Small intestine (tissue), 7 donors: ENCODE data around the gene ZNF543. TPM values are rescaled to one million over a fixed set of nuclear protein-coding genes. Genes with fewer than 3 reads are reported as not detected.

ENCODE experiments used
- DNase-seq, 2 donors: peaks; one replicate each; pipeline versions ENCODE4 v3.0.0 to v3.0.0-alpha.2; 2013
- FAIRE-seq: peaks from 2 replicates; lab custom pipeline; 2012; peaks lifted over from hg19 to GRCh38; lab: Jason Lieb, UNC
- H3K27ac ChIP-seq, 3 donors: one replicate each; pipeline ENCODE4 v1.5.1; 2013; ENCODE audit warnings: low read length in 2 of 3, mild to moderate bottlenecking in 2 of 3, control low read depth in 1 of 3, inconsistent platforms in 1 of 3, low read depth in 1 of 3, moderate library complexity in 1 of 3
- H3K27me3 ChIP-seq, 3 donors: one replicate each; pipeline ENCODE4 v1.6.1; 2013; ENCODE audit warnings: low read length in 3 of 3, inconsistent platforms in 1 of 3; ENCODE audit not compliant: control insufficient read depth in 3 of 3, insufficient read depth in 3 of 3
- H3K36me3 ChIP-seq, 3 donors: one replicate each; pipeline ENCODE4 v1.6.1; 2013; ENCODE audit warnings: low read length in 3 of 3, inconsistent platforms in 1 of 3, low read depth in 1 of 3, mild to moderate bottlenecking in 1 of 3, moderate library complexity in 1 of 3; ENCODE audit not compliant: control insufficient read depth in 3 of 3, insufficient read depth in 2 of 3
- H3K4me1 ChIP-seq, 3 donors: one replicate each; pipeline ENCODE4 v1.6.1; 2013; ENCODE audit warnings: low read length in 2 of 3, inconsistent platforms in 1 of 3, low read depth in 1 of 3, mild to moderate bottlenecking in 1 of 3, moderate library complexity in 1 of 3; ENCODE audit not compliant: control insufficient read depth in 3 of 3, insufficient read depth in 2 of 3
- H3K4me3 ChIP-seq, 3 donors: one replicate each; pipeline ENCODE4 v1.5.1; 2013; ENCODE audit warnings: low read length in 3 of 3, control low read depth in 1 of 3, inconsistent platforms in 1 of 3, low read depth in 1 of 3, mild to moderate bottlenecking in 1 of 3, moderate library complexity in 1 of 3
- H3K9me3 ChIP-seq, 2 donors: one replicate each; pipeline ENCODE4 v1.6.1; 2013; ENCODE audit warnings: low read depth in 1 of 2, low read length in 1 of 2; ENCODE audit not compliant: control insufficient read depth in 2 of 2, insufficient read depth in 1 of 2
- WGBS, 3 donors: extraction: QIAGEN DNeasy Blood & Tissue Kit; methylation state at CpG; one replicate each; pipeline ENCODE4 v1.1.7; 2013; 5-methylcytosine and 5-hydroxymethylcytosine counted together
- polyA plus RNA-seq, 4 donors: library from polyadenylated mRNA; stranded (reverse) in 3 of 4; unstranded in 1 of 4; fragments of 200-250 nt in 3 of 4; fragments of 120-200 nt in 1 of 4; gene quantifications; one replicate each; pipeline versions ENCODE4 v1.2.1 to v1.2.3, GENCODE V29; 2013
- donor health status: healthy with polysubstance abuse.
- donor health status: control.
- donor health status: control.
- donor health status: Bipolar disorder and iron deficiency.
- donor health status: healthy.

Gene ZNF543
- polyA plus RNA-seq, 4 donors: 0.45 to 7.1 (median 0.91) TPM

DNA sequence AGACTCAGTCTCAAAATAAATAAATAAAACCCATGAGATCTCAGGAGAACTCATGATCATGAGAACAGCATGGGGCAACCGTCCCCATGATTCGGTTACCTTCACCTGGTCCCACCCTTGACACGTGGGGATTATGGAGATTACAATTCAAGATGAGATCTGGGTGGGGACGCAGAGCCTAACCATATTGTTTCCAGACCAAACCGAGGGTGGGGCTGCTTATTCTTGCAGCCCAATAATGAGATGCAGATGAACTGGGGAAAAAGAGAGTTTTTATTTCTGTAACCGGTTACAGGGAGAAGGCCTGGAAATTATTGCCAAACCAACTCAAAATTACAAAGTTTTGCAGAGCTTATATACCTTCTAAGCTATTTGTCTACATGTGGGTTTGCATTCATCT, 55.9 kb downstream of the ZNF543 start:
- 95 to 97% (median 96%) methylated on average over 6 of the region's 6 CpGs for WGBS, 3 donors
- no peaks in the 10 kb centered on the region for H3K4me1 ChIP-seq
- FAIRE-seq (no peak), DNase-seq (no peak)
- peaks cover 2 to 42% of the 10 kb centered on the region in 2 donors for H3K9me3 ChIP-seq
- H3K27me3 ChIP-seq: no peaks in the 10 kb centered on the region
- H3K4me3 ChIP-seq: no peak overlapping the region
- H3K27ac ChIP-seq: no peak overlapping the region
- peaks cover 4 to 28% (median 5%) of the 10 kb centered on the region in 3 donors for H3K36me3 ChIP-seq

- Histone ChIP-seq H3K27me3 (no peaks in the 10 kb centered on the region), H3K36me3 (peaks cover 4 to 23% (median 5%) of the 10 kb centered on the region in 3 donors), H3K4me3 (no peak overlapping the region), H3K9me3 (peaks cover 2 to 42% of the 10 kb centered on the region in 2 donors), H3K27ac (no peak overlapping the region), H3K4me1 (no peaks in the 10 kb centered on the region)
- DNase-seq (no peak), FAIRE-seq (no peak)
- 94 to 96% (median 95%) methylated on average over 3 of the region's 3 CpGs for WGBS, 3 donors
These were observed 57.4 kb downstream of the ZNF543 start for GRCh38 chr19:57377498-57378146.

Other genes with a start within 250 kb of the ZNF543 start
- gene USP29, start 200.5 kb upstream of the ZNF543 start, polyA plus RNA-seq: not detected
- gene ZIM3, start 175.3 kb upstream of the ZNF543 start, polyA plus RNA-seq: not detected
- gene DUXA, start 153.0 kb upstream of the ZNF543 start, polyA plus RNA-seq: not detected
- 10 to 100 TPM in 1 of 4 donors, 1 to 10 TPM in 3; 1.3 to 15.7 (median 4.1) TPM for gene ZNF264, start 129.0 kb upstream of the ZNF543 start, polyA plus RNA-seq
- 1 to 10 TPM in 2 of 4 donors, under 1 TPM in 2; 0.43 to 5.8 (median 1.3) TPM for gene AURKC, start 89.4 kb upstream of the ZNF543 start, polyA plus RNA-seq
- gene ZNF805, start 79.8 kb upstream of the ZNF543 start, polyA plus RNA-seq: 1 to 10 TPM in 3 of 4 donors, under 1 TPM in 1; 0.54 to 4.3 (median 1.3) TPM
- gene ZNF460, start 40.0 kb upstream of the ZNF543 start, polyA plus RNA-seq: 1 to 10 TPM in 2 of 4 donors, under 1 TPM in 2; 0.27 to 2.9 (median 1.5) TPM
- 10 to 100 TPM in 1 of 4 donors, 1 to 10 TPM in 2, under 1 TPM in 1; 0.89 to 10.3 (median 1.9) TPM for gene ZNF304, start 30.8 kb downstream of the ZNF543 start, polyA plus RNA-seq
- gene TRAPPC2B, start 43.1 kb downstream of the ZNF543 start, polyA plus RNA-seq: 10 to 100 TPM in 3 of 4 donors, 1 to 10 TPM in 1; 9.2 to 17.9 (median 14.1) TPM
- gene ZNF547, start 43.1 kb downstream of the ZNF543 start, polyA plus RNA-seq: 1 to 10 TPM in 2 of 4 donors, under 1 TPM in 2; 0.27 to 4.5 (median 0.88) TPM
- gene ZNF548, start 69.4 kb downstream of the ZNF543 start, polyA plus RNA-seq: 10 to 100 TPM in 1 of 4 donors, 1 to 10 TPM in 3; 2.2 to 25.2 (median 4.3) TPM
- 1 to 10 TPM; 1.9 to 8.8 (median 2.9) TPM for gene ZNF17, start 90.7 kb downstream of the ZNF543 start, polyA plus RNA-seq
- 10 to 100 TPM in 2 of 4 donors, 1 to 10 TPM in 2; 7.6 to 17.2 (median 11.3) TPM for gene ZNF749, start 114.9 kb downstream of the ZNF543 start, polyA plus RNA-seq
- gene VN1R1, start 136.7 kb downstream of the ZNF543 start, polyA plus RNA-seq: 1 to 10 TPM in 1 of 4 donors, under 1 TPM in 1, not detected in 2; 0.37 to 2.6 TPM
- 10 to 100 TPM in 1 of 4 donors, 1 to 10 TPM in 2, under 1 TPM in 1; 0.27 to 13.2 (median 2.2) TPM for gene ZNF772, start 157.1 kb downstream of the ZNF543 start, polyA plus RNA-seq
- 10 to 100 TPM in 1 of 4 donors, 1 to 10 TPM in 3; 1.6 to 12.9 (median 2.9) TPM for gene ZNF419, start 167.3 kb downstream of the ZNF543 start, polyA plus RNA-seq
- gene ZNF773, start 179.5 kb downstream of the ZNF543 start, polyA plus RNA-seq: 10 to 100 TPM in 1 of 4 donors, 1 to 10 TPM in 3; 1.3 to 10.9 (median 2.4) TPM
- gene ZNF549, start 206.9 kb downstream of the ZNF543 start, polyA plus RNA-seq: 10 to 100 TPM in 1 of 4 donors, 1 to 10 TPM in 2, under 1 TPM in 1; 0.89 to 11.5 (median 1.7) TPM
- gene ZNF550, start 239.4 kb downstream of the ZNF543 start, polyA plus RNA-seq: 10 to 100 TPM in 1 of 4 donors, 1 to 10 TPM in 3; 1.1 to 17.1 (median 1.8) TPM